ENCODE results near the gene FARP1. TPM values are rescaled to one million over a fixed set of nuclear protein-coding genes. Genes with fewer than 3 reads are reported as not detected.
A peak's percentile ranks its signal among the peaks of the same experiment; 100 is the strongest.

FARP1 gene
- total and polyA plus RNA-seq, 2 of the 13 experiments (the other 11 are each of a cell fraction or from before 2014, with no cell fraction given): 70.6 to 126 TPM

- TF ChIP-seq ZNF142 (CRISPR knock-in tag; IDR thresholded peaks at IDR 0.05) (no peak), ZNF547 (CRISPR knock-in tag; IDR thresholded peaks at IDR 0.05) (no peak), SSRP1 (CRISPR knock-in tag; IDR thresholded peaks at IDR 0.05) (no peak), ZSCAN12 (CRISPR knock-in tag; IDR thresholded peaks at IDR 0.05) (no peak), ADNP (CRISPR knock-in tag; IDR thresholded peaks at IDR 0.05) (no peak), ZNF619 (CRISPR knock-in tag; IDR thresholded peaks at IDR 0.05) (no peak)
Observed at GRCh38 chr13:98344392-98344791, 201.5 kb downstream of the FARP1 start (continued).

GRCh38 chr13:98345107-98345935 lies 202.4 kb downstream of the FARP1 start:
- Histone ChIP-seq H3K4me3 (replicated peaks in 1 of 3; ENCODE audit: insufficient read depth in 1 of 3, low read depth in 2 of 3, low read length in 3 of 3) (no peak overlapping the region), H3K9me3 (ENCODE audit: low read length) (no peaks in the 10 kb centered on the region), H2AFZ (ENCODE audit: low read length) (no peak overlapping the region), H3K9ac (ENCODE audit: insufficient read depth, low read depth, low read length) (no peak overlapping the region), H3K79me2 (ENCODE audit: insufficient read depth, low read length) (peaks cover 54% of the 10 kb centered on the region), H4K20me1 (ENCODE audit: insufficient read depth, low read length) (peaks cover 48% of the 10 kb centered on the region), H3K4me1 (ENCODE audit: insufficient read depth, low read length) (no peaks in the 10 kb centered on the region), H3K36me3 (replicated peaks in 1 of 2; ENCODE audit: control insufficient read depth in 1 of 2, insufficient read depth in 2 of 2, low read length in 2 of 2) (peaks cover 31 to 66% of the 10 kb centered on the region in 2 experiments; a peak in 4 of 5 replicates), H3K4me2 (ENCODE audit: low read depth, low read length) (no peak overlapping the region), H3K27ac (ENCODE audit: extremely low read length, insufficient read depth, low read length) (no peak overlapping the region), H3K27me3 (ENCODE audit: control insufficient read depth in 1 of 2, insufficient read depth in 2 of 2, low read length in 2 of 2) (no peaks in the 10 kb centered on the region)
- ChIA-PET CTCF (ENCODE audit: low intra/inter-chr PET ratio, low total read pairs) (no interaction called here), POLR2A (no interaction called here)
- WGBS (ENCODE audit: low lambda C conversion rate): 92% methylated on average over 12 of the region's 12 CpGs
- TF ChIP-seq ZNF460 (CRISPR knock-in tag; IDR thresholded peaks at IDR 0.05; ENCODE audit: borderline replicate concordance): no peak
- TF ChIP-seq RBM22 (optimal IDR thresholded peaks at IDR 0.05; ENCODE audit: low read length): peak; percentile 13
- no peak for DNase-seq (ENCODE audit: low spot score)
- no peak for FAIRE-seq
- 0 out of 3 replicates have a peak, but pooled peaks have one; percentile 27 for ATAC-seq
- intact Hi-C loops (cut with micrococcal nuclease; ENCODE audit: unreplicated experiment) (no loop called here), in situ Hi-C loops (cut with HindIII; ENCODE audit: extremely low pct_ligation_motif_present, low pct_unique_long_range_greater_than_20kb) (no loop called here)
- BruUV-seq (replicated peaks): TSS peak; percentile 26

All from HepG2 (cell line).